HFF-Myc (cell line): ENCODE results near the gene MRPS34.
A peak's percentile ranks its signal among the peaks of the same experiment; 100 is the strongest.

Experiments
- DNase-seq: peaks from one replicate; pipeline ENCODE4 v3.0.0-alpha.2; 2011; ENCODE audit warnings: low read depth; ENCODE audit errors: extremely low read depth
- H3K4me3 ChIP-seq: replicated peaks from 2 replicates; pipeline ENCODE4 v1.5.1; 2011; ENCODE audit warnings: low read depth, mild to moderate bottlenecking, control low read depth, low read length
- TF ChIP-seq, protein P1 (sequence below): IDR thresholded peaks from 2 replicates; pipeline ENCODE4 v1.5.1; 2012; ENCODE audit warnings: mild to moderate bottlenecking, low read depth, low read length, control low read depth; ENCODE audit errors: missing control alignments

MRPS34 gene

DNA sequence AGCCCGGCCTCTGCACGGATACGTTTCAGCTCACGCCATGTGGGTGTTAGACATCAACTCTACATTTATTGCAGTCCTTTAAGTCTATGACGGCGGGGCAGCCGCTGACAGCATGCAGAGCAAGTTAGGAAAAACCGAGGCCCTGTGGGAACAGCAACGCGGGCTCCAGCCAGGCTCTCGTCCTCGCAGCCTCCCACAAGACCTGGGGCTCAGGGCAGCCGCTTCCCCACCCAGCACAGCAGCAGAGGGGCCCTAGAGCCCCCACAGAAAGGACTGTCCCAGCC, 3.7 kb upstream of the MRPS34 start:
- no peak for DNase-seq
- H3K4me3 ChIP-seq, result no peak overlapping the region
- TF ChIP-seq, protein P1, sequence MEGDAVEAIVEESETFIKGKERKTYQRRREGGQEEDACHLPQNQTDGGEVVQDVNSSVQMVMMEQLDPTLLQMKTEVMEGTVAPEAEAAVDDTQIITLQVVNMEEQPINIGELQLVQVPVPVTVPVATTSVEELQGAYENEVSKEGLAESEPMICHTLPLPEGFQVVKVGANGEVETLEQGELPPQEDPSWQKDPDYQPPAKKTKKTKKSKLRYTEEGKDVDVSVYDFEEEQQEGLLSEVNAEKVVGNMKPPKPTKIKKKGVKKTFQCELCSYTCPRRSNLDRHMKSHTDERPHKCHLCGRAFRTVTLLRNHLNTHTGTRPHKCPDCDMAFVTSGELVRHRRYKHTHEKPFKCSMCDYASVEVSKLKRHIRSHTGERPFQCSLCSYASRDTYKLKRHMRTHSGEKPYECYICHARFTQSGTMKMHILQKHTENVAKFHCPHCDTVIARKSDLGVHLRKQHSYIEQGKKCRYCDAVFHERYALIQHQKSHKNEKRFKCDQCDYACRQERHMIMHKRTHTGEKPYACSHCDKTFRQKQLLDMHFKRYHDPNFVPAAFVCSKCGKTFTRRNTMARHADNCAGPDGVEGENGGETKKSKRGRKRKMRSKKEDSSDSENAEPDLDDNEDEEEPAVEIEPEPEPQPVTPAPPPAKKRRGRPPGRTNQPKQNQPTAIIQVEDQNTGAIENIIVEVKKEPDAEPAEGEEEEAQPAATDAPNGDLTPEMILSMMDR, result no peak

DNA sequence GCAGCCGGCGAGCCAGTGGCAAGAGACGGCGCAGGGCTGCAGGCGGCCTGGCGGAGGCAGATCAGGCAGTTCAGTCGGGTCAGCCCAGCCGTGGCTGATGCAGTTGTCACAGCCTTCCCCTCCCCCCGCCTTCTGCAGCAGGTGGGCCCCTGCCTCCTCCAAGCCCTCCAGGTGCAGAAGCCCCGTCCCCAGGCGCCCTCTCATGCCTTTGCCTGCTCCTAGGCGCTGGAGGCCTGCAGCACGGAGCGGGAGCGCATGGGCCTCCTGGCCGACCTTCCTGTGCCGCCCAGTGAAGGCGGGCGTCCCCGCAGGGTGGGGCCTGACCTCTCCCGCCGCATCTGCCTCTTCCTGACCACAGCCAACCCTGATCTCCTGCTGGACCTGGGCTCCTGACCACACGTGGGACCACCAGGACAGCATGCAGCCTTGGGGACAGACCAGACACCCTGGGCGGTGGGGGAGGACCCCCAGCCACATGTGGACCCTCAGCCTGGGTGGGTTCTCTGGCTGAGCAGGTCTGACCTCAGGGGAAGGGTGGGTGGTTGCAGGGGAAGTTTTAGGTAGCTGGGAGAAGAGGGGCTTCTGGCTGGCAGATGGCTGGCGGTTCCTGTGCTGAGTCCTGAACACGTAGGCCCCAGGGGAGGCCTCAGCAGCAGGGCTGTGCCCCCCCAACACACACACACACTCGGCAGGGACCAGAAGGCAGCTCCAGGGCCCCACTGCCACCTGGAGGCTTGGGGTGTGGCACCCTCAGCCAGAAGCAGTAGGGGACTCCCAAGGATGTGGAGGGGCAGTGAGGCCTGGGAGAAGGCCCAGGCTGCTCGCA, 3.1 kb upstream of the MRPS34 start:
- H3K4me3 ChIP-seq, result no peak overlapping the region
- DNase-seq, result no peak
- TF ChIP-seq, protein P1, result no peak

DNA sequence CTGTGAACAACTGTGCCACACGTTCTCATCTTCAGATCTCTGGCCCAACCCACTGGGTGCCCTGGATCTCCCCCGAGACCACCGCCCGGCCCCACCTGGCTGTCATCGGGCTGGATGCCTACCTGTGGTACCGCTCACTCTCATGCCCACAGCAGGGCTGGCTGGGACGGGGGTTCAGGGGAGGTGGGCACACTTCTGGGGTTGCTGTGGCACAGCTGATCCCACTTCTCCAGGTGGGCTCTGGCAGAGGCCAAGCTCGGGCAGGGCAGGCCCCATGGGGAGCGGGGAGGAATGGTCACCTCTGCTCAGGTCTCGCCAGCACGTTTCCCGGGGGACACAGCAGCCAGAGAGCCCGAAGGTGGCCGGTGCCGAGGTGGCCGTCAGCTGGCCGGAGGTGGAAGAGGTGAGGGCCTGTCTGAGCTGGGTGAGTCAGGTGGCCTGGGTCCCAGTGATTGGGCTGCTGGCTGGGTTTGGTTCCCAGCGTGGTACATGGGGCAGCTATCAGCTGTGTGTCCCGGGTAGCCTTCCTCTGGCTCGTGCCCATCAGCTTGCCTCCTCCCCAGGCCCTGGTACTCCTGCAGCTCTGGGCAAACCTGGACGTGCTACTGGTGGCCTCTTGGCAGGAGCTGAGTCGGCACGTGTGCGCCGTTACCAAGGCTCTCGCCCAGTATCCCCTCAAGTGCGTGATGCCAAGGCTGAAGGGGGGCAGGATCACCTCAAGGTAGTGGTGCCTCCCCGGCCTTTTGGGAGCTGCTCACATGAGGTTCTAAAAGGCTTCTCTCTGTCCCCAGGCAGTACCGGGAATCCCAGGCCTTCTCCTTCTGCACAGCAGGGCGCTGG, 2.3 kb upstream of the MRPS34 start:
- H3K4me3 ChIP-seq, result no peak overlapping the region; the same call in 1 of the 2 replicates
- TF ChIP-seq, protein P1, result no peak
- DNase-seq, result no peak

DNA sequence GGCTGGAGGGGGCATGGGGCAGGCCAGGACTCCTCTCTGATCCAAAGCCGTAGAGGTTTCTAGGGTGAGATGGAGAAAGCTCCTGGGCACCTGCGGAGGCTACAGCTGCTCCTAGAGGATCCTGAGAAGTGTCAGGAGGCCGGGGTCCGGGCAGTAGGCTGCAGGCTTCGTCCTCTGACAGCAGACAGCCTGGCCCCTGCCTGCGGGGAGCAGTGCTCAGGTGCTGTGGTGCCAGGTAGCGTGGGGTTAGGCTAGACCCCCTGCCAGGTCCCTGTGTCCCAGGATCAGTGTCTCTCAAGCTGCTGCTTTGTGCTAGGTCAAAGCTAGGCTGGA, 1.5 kb upstream of the MRPS34 start:
- TF ChIP-seq, protein P1, result no peak
- no peak for DNase-seq
- peak overlapping the region; percentile 91 for H3K4me3 ChIP-seq

DNA sequence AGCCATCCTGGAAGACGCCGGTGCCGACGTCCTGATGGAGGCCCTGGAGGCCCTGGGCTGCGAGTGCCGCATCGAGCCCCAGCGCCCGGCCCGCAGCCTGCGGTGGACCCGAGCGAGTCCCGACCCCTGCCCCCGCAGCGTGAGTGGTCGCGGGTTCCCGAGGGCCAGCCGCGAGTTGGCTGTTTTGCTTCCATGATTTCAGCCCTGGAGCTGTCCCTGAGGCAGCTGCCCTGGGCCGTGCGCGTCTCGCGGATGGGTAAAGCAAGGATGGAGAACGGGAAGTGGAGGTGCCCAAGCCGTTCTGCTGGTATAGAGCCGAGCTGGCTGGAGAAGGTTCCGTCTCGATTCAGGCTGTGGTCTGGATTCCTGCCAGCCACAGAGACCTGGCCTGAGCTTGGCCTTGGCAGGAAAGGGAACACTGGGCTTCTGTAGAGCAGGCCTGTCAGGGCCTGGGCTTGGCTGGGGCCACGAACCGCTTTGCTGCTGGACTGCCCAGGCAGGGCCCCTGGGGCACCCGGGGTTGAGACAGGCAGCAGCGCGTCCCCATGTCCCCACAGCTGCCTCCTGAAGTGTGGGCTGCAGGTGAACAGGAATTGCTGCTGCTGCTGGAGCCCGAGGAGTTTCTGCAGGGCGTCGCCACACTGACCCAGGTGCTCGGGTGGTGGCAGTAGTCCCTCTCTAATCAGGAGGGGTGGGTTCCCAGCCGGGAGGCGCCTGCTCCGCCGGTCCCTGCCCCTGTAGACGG, 941 bp upstream of the MRPS34 start:
- TF ChIP-seq, protein P1, result no peak
- H3K4me3 ChIP-seq, result peak overlapping the region; percentile 91
- no peak for DNase-seq

DNA sequence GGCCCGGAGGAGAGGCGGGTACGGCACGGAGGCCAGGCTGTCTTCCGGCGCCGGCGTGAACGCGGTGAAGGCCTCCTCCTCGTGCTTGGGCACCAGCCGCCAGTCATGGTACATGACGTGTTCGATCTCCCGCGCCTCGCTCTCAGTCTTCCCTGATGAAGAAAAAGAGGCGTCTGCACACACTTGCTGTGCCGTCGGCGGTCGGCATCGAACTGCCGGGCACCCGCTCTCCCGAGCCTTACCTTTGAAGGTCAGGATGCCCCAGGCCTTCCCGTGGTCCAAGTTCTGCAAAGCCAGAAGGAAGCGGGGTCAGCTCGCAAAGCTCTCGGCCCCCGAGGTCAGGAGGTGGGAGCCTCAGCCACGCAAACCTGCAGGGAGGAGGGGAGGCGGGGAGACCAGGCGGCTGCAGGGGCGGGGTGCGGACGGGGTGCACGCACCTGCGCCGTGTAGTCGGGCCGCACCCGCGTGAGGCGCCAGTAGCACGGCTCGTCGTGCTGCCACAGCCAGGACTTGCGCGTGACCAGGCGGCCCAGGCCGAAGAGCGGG, 499 bp downstream of the MRPS34 start, which contains the start of gene EME2:
EME2 (plus strand) TSS at position 449 of the 546 bp plus-strand sequence. CDS start 418 bp downstream, outside the sequence.
- TF ChIP-seq, protein P1, result no peak
- peak within 1 kb of the TSS; percentile 91 for H3K4me3 ChIP-seq
- no peak for DNase-seq
